ENCODE results near the gene RNASE13.
A peak's percentile ranks its signal among the peaks of the same experiment; 100 is the strongest.

Gene RNASE13

DNA sequence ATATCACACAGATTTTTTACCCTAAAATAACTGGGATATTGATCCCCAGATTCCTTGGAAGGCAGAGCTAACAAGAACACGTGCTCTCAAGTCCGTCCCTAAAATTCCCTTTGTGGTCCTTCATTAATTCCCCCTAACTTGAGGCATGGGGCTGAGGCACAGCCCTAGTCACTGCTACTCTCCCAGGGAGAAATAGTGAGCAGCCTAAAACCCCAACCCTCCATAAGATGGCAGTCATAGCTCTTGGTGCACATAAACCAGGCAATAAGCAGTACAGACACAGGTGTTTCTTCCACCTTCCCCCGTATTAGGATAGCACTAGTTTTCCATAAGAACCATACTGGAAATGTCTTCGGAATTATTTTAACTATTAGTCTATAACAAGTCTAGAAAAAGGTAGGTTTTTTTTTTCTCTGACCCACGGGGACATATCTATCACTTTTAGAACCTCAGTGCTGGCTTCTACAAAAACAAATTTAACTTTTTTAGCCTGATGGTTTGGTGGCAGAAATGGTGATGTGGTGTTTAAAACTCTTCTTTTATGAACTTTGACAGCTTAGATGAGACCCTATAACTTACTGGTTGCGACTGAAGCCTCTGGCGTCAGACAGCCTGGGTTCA, 32.4 kb upstream of the RNASE13 start:
- in situ Hi-C loops (cut with MboI; ENCODE audit: low pct_unique_long_range_greater_than_20kb, low sequenced_read_pairs, unreplicated experiment), result no loop called here
- peak; percentile 50 for DNase-seq (ENCODE audit: low spot score)
- TF ChIP-seq CTCF (IDR thresholded peaks at IDR 0.05; ENCODE audit: extremely low read depth, insufficient read depth, missing control alignments), result peak; percentile 42

GRCh38 chr14:21063479-21063878, 28.9 kb upstream of the RNASE13 start:
- in situ Hi-C loops (cut with MboI; ENCODE audit: low pct_unique_long_range_greater_than_20kb, low sequenced_read_pairs, unreplicated experiment), result no loop called here
- no peak for DNase-seq (ENCODE audit: low spot score)
- TF ChIP-seq CTCF (IDR thresholded peaks at IDR 0.05; ENCODE audit: extremely low read depth, insufficient read depth, missing control alignments), result no peak

GRCh38 chr14:21061347-21061668, 26.7 kb upstream of the RNASE13 start:
- no peak for DNase-seq (ENCODE audit: low spot score)
- in situ Hi-C loops (cut with MboI; ENCODE audit: low pct_unique_long_range_greater_than_20kb, low sequenced_read_pairs, unreplicated experiment), result no loop called here
- TF ChIP-seq CTCF (IDR thresholded peaks at IDR 0.05; ENCODE audit: extremely low read depth, insufficient read depth, missing control alignments), result no peak

DNA sequence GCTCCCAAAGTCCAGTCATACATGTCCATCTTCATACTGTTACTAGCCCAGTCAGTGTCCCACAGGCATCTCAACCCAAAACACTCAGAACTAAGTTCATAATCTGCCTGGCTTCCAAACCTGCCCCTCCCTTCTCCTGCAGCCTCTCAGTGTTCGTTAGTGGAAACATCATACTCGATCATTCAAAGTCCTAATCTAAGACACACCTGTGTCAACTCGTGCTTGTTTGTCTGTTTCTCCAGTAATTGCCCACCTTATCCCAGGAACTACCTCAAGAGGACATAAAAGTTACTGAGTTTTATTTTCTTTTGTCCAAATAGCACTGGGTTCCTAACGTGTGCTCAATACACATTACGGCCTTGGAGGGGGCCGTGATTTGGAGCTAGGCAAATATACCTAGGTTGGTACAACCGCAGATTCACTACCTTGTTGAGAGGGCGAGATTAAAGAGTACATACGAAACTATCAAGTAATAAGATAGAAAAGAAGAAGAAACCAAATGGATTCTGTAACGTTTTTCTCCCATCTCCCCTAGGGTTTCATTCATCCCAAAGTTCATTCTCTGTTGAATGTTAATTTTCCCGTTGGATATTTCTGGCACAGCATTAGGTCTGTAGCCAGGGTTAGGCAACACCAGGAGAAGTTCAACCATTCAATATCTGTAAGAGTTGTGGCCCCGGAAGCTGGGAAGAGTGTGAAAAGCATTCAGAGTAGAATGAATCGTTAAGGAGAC, 26.2 kb upstream of the RNASE13 start:
- in situ Hi-C loops (cut with MboI; ENCODE audit: low pct_unique_long_range_greater_than_20kb, low sequenced_read_pairs, unreplicated experiment), result no loop called here
- TF ChIP-seq CTCF (IDR thresholded peaks at IDR 0.05; ENCODE audit: extremely low read depth, insufficient read depth, missing control alignments), result no peak
- DNase-seq (ENCODE audit: low spot score), result no peak

GRCh38 chr14:21059842-21060613, 25.4 kb upstream of the RNASE13 start:
- DNase-seq (ENCODE audit: low spot score), result no peak
- TF ChIP-seq CTCF (IDR thresholded peaks at IDR 0.05; ENCODE audit: extremely low read depth, insufficient read depth, missing control alignments), result no peak
- in situ Hi-C loops (cut with MboI; ENCODE audit: low pct_unique_long_range_greater_than_20kb, low sequenced_read_pairs, unreplicated experiment), result no loop called here

GRCh38 chr14:21058903-21059302, 24.3 kb upstream of the RNASE13 start:
- TF ChIP-seq CTCF (IDR thresholded peaks at IDR 0.05; ENCODE audit: extremely low read depth, insufficient read depth, missing control alignments), result no peak
- DNase-seq (ENCODE audit: low spot score), result no peak
- in situ Hi-C loops (cut with MboI; ENCODE audit: low pct_unique_long_range_greater_than_20kb, low sequenced_read_pairs, unreplicated experiment), result no loop called here
